Activated naive CD8-positive, alpha-beta T cell treated with anti-CD3 and anti-CD28 coated beads, Interleukin-2, amount 50 U/mL, for 16 hours (primary cell): Measurements from ENCODE around the gene CCL23.

Experiments used
- DNase-seq: peaks from one replicate; pipeline ENCODE4 v3.0.0-alpha.2; 2020; ENCODE audit warnings: low read depth, low spot score

Gene CCL23

DNA sequence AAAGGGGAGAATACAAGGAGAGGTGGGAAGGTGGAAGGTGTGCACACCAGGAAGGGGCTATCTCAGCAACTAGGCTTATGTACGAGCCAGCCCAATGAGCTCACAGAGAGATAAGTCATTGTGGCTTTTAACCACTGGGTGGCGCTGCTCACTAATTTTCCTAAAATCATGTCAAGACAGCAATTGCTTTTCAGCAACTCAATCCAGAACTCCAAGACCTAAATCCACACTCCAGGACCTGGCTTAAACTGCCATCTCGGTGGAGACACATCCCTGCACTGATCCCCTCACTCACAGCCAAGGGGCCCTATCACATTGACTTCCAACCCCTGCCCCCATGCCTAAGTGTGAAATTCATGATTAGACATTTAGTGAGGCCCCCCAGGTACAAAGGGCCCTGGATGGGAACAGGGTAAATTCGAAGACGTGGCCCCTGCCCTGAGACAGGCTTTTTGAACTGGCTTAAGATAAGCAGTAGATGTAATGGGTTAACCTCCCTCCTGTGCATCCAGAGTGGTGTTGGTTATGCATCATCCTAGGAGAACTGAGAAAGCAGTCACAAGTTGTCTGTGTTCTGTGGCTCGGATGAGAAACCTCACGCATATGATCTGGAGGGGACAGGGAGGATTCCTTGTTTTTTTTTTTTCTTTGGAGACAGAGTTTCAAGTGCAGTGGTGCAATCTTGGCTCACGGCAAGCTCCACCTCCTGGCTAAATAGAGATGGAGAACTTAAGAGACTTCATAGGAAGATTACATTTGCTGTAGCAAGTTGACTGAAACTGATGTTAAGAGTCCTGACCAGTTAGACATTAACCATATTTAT is 48.0 kb downstream of the CCL23 start:
- DNase-seq, result peak; percentile 26

DNA sequence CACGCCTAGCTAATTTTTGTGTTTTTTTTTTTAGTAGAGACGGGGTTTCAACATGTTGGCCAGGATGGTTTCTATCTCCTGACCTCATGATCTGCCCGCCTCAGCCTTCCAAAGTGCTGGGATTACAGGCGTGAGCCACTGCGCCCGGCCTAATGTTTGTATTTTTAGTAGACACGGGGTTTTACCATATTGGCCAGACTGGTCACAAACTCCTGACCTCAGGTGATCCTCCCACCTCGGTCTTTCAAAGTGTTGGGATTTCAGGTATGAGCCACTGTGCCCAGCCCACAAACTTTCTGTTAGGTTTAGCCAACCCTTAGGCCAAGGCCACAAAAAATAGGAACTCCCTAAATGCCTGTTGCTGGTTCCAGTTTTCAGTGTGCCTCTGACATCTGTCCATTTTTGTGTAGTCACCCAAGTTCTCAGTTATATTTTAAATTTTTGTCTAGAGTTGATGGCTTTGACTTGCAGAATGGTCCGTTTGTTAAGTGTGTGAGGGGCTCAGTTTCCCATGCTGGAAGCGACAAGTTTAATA is 49.2 kb downstream of the CCL23 start:
- no peak for DNase-seq

DNA sequence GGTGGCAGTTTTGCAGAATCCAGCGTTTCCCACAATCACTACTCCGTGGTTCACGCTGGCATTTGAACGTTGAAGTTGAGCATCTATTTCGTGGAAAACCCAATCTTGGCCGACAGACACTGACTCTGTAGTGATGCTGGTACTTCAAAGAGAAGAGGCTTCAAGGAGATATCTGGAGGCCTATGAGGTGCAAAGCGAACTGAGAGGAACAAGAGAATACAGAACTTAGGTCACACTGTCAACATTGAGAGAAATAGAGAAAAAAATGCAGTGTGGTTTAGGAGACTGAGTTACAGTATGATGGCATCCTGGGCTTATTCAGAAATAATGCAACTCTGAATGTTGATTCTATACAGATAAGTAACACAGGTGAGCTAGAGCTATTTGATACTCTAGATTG is 52.5 kb downstream of the CCL23 start:
- no peak for DNase-seq

DNA sequence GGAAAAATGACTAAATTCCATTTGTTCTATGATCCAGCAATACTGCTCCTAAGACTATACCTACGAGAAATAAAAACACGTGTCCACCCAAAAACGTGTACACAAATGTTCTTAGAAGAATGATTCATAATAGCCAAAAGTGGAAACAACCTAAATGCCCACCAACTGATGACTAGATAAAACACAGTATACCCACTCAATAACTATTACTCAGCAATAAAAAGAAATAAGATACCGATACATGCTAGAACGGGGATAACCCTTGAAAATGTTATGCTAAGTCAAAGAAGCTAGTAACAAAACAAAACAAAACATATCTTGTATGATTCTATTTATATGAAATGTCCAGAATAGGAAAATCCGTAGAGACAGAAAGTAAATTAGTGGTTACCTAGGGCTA is 54.1 kb downstream of the CCL23 start:
- DNase-seq, result no peak
